ENCODE results near the gene PROS1.
"Not testable (repeated sequence)": the region's sequence is repeated elsewhere in the genome, so short reads cannot be mapped to it uniquely, and the experiment has no call there.

The PROS1 gene

GRCh38 chr3:93969443-93969842 lies 4.3 kb downstream of the PROS1 start:
- DNase-seq = no peak

- not testable (repeated sequence) for DNase-seq
These were observed 8.6 kb downstream of the PROS1 start for GRCh38 chr3:93965106-93965505.

GRCh38 chr3:93962798-93963197 lies 10.9 kb downstream of the PROS1 start:
- DNase-seq = no peak

GRCh38 chr3:93961489-93961888 lies 12.2 kb downstream of the PROS1 start:
- DNase-seq = no peak

GRCh38 chr3:93961026-93961425 lies 12.7 kb downstream of the PROS1 start:
- no peak for DNase-seq

GRCh38 chr3:93949958-93950357 lies 23.7 kb downstream of the PROS1 start:
- not testable (repeated sequence) for DNase-seq

GRCh38 chr3:93937485-93937884 lies 36.2 kb downstream of the PROS1 start:
- not testable (repeated sequence) for DNase-seq

- no peak for DNase-seq
These were observed 37.1 kb downstream of the PROS1 start for GRCh38 chr3:93936549-93936948.

- DNase-seq = no peak
These were observed 39.2 kb downstream of the PROS1 start for GRCh38 chr3:93934366-93935046.

- DNase-seq = no peak
These were observed 42.0 kb downstream of the PROS1 start for GRCh38 chr3:93931597-93932229.

GRCh38 chr3:93930041-93930440 lies 43.7 kb downstream of the PROS1 start:
- DNase-seq = no peak

- DNase-seq = no peak
These were observed 46.9 kb downstream of the PROS1 start for GRCh38 chr3:93926789-93927188.

GRCh38 chr3:93924491-93924890 lies 49.2 kb downstream of the PROS1 start:
- DNase-seq = no peak

GRCh38 chr3:93923006-93923405 lies 50.7 kb downstream of the PROS1 start:
- DNase-seq = no peak

- DNase-seq = not testable (repeated sequence)
These were observed 56.1 kb downstream of the PROS1 start for GRCh38 chr3:93917546-93918029.

- not testable (repeated sequence) for DNase-seq
These were observed 60.1 kb downstream of the PROS1 start for GRCh38 chr3:93913623-93914022.

GRCh38 chr3:93911206-93911605 lies 62.5 kb downstream of the PROS1 start:
- DNase-seq = no peak

- no peak for DNase-seq
These were observed 63.6 kb downstream of the PROS1 start for GRCh38 chr3:93910097-93910496.

GRCh38 chr3:93907132-93907531 lies 66.6 kb downstream of the PROS1 start:
- DNase-seq = no peak

- no peak for DNase-seq
These were observed 67.5 kb downstream of the PROS1 start for GRCh38 chr3:93906245-93906644.

GRCh38 chr3:93904568-93904967 lies 69.1 kb downstream of the PROS1 start:
- DNase-seq = no peak

GRCh38 chr3:93878250-93879017 lies 95.3 kb downstream of the PROS1 start:
- DNase-seq = not testable (repeated sequence)

- DNase-seq = not testable (repeated sequence)
These were observed 96.3 kb downstream of the PROS1 start for GRCh38 chr3:93877427-93877826.

GRCh38 chr3:93873412-93873811 lies 100.3 kb downstream of the PROS1 start:
- DNase-seq = not testable (repeated sequence)
